ENCODE results near the gene SMAP1.

SMAP1 gene

DNA sequence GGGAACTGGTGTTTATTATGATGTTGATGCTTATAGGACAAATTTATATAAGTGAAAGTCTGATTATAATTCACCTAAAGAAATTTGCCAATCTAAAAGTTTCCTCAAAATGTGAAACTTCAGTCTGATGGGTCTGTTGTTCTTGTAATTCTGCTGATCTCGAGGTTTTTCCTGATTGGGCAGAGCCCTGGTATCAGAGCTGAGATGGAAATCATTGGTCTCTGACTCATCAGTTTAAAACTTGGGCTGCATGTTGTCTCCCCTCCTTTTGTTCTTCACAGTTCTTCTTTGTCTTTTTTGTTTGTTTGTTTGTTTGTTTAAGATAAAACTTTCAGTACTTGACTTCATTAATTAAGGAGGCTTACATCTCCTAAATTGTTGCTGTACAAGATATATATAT lies 5.9 kb downstream of the SMAP1 start:
- no peak overlapping the region for H3K4me2 ChIP-seq (ENCODE audit: low read length)
- no peaks in the 10 kb centered on the region for H3K36me3 ChIP-seq (ENCODE audit: control insufficient read depth, insufficient read depth, low read length)
- peaks cover 50% of the 10 kb centered on the region for H3K79me2 ChIP-seq
- peaks cover 20% of the 10 kb centered on the region for H3K4me1 ChIP-seq
- H3K9ac ChIP-seq = no peak overlapping the region
- no peak overlapping the region for H2AFZ ChIP-seq
- H3K27ac ChIP-seq = no peak overlapping the region
- TF ChIP-seq, protein P1, sequence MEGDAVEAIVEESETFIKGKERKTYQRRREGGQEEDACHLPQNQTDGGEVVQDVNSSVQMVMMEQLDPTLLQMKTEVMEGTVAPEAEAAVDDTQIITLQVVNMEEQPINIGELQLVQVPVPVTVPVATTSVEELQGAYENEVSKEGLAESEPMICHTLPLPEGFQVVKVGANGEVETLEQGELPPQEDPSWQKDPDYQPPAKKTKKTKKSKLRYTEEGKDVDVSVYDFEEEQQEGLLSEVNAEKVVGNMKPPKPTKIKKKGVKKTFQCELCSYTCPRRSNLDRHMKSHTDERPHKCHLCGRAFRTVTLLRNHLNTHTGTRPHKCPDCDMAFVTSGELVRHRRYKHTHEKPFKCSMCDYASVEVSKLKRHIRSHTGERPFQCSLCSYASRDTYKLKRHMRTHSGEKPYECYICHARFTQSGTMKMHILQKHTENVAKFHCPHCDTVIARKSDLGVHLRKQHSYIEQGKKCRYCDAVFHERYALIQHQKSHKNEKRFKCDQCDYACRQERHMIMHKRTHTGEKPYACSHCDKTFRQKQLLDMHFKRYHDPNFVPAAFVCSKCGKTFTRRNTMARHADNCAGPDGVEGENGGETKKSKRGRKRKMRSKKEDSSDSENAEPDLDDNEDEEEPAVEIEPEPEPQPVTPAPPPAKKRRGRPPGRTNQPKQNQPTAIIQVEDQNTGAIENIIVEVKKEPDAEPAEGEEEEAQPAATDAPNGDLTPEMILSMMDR (IDR thresholded peaks at IDR 0.05) = no peak
- H3K27me3 ChIP-seq (ENCODE audit: control insufficient read depth, insufficient read depth, low read length) = no peaks in the 10 kb centered on the region
- H3K9me3 ChIP-seq (ENCODE audit: control insufficient read depth, low read length) = no peaks in the 10 kb centered on the region
- H3K4me3 ChIP-seq (ENCODE audit: low read depth, low read length) = no peak overlapping the region

DNA sequence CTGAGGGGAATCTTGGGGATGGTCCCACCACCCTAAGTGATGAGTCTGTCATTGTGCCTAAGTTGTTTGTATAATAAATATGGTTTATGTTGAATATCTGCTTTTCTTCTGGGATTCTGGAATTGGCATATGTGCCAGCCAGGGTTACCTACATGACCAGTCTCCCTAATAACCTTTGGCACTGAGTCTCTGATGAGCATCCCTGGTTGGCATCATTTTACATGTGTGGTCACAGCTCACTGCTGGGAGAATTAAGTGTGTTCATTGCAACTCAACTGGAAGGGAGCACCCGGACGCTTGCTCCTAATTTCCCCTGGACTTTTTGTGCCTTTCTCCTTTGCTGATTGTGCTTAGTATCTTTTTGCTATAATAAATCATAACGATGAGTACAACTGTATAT lies 8.1 kb downstream of the SMAP1 start:
- Histone ChIP-seq H3K9me3 (ENCODE audit: control insufficient read depth, low read length) (no peaks in the 10 kb centered on the region), H3K27ac (no peak overlapping the region), H3K9ac (no peak overlapping the region), H3K27me3 (ENCODE audit: control insufficient read depth, insufficient read depth, low read length) (no peaks in the 10 kb centered on the region), H2AFZ (no peak overlapping the region), H3K4me3 (ENCODE audit: low read depth, low read length) (no peak overlapping the region), H3K36me3 (ENCODE audit: control insufficient read depth, insufficient read depth, low read length) (no peaks in the 10 kb centered on the region), H3K4me1 (peaks cover 20% of the 10 kb centered on the region), H3K79me2 (peaks cover 51% of the 10 kb centered on the region), H3K4me2 (ENCODE audit: low read length) (no peak overlapping the region)
- TF ChIP-seq, protein P1 (IDR thresholded peaks at IDR 0.05) = no peak

DNA sequence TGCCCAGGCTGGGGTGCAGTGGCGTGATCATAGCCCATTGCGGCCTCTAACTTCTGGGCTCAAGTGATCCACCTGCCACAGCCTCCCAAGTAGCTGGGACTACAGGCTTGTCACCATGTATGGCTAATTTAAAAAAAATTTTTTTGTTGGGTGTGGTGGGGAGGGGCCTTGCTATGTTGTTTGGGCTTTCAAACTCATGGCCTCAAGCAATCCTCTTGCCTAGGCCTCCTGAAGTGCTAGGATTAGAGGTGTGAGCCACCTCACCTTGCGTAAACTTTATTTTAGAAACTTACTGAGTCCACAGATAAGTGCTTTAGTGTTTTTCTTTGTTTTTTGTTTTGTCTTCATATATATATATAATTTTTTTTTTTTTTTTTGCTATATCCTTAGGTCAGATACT lies 9.1 kb downstream of the SMAP1 start:
- Histone ChIP-seq H2AFZ (no peak overlapping the region), H3K9ac (no peak overlapping the region), H3K4me2 (ENCODE audit: low read length) (no peak overlapping the region), H3K36me3 (ENCODE audit: control insufficient read depth, insufficient read depth, low read length) (no peaks in the 10 kb centered on the region), H3K27ac (no peak overlapping the region), H3K4me1 (peaks cover 20% of the 10 kb centered on the region), H3K9me3 (ENCODE audit: control insufficient read depth, low read length) (no peaks in the 10 kb centered on the region), H3K4me3 (ENCODE audit: low read depth, low read length) (no peak overlapping the region), H3K79me2 (peaks cover 48% of the 10 kb centered on the region), H3K27me3 (ENCODE audit: control insufficient read depth, insufficient read depth, low read length) (no peaks in the 10 kb centered on the region)
- TF ChIP-seq, protein P1 (IDR thresholded peaks at IDR 0.05) = no peak

DNA sequence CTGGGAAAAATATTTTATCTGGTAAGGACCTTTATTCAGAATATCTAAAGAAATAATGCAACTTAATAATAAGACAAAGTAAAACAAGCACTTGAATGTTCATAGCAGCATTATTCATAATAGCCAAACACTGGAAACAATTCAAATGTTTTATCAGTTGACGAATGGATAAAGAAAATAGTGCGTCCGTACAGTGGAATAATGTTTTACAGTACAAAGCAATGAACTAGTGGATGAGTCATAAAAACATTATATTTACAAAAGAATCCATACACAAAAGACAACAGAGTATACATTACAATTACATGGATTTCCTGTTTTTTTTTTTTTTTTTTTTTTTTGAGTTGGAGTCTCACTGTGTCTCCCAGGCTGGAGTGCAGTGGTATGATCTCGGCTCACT lies 12.7 kb downstream of the SMAP1 start:
- TF ChIP-seq, protein P1 (IDR thresholded peaks at IDR 0.05) = no peak
- no peak overlapping the region for H3K9ac ChIP-seq
- H3K27ac ChIP-seq = no peak overlapping the region

DNA sequence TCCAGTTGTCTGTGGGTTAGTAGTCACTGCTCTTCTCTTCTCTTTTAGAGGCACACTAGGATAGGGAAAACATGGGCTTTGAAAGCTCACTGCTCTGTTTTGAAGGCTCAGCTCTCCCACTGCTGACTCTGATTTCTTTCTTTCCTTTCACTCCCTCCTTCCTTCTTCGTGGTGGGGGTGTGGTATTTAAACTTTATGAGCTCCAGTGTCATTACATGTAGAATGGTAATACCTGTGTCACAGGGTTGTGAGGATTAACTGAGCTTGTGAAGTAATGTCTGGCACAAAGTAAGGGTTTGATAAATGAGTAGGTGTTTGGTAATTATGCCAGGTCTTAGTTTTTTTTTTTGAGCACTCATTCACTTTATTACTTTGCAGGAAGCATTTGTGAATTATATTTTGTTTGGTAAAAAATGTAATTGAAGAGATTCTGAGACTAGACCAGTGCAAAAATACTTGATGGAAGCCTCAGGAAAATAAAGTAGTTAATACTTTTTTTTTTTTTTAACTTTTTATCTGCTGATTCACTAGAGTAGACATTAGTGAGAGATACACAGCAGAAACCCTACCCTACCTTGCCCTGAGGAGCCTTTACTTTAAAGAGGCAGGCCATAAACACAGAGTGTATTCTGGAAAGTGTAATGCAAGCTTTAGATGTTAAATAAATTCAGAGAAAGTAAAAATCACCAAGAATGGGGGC lies 17.3 kb downstream of the SMAP1 start:
- Histone ChIP-seq H3K27ac (no peak overlapping the region), H3K36me3 (ENCODE audit: control insufficient read depth, insufficient read depth, low read length) (no peaks in the 10 kb centered on the region), H3K4me3 (ENCODE audit: low read depth, low read length) (no peak overlapping the region), H3K27me3 (ENCODE audit: control insufficient read depth, insufficient read depth, low read length) (no peaks in the 10 kb centered on the region), H3K9me3 (ENCODE audit: control insufficient read depth, low read length) (no peaks in the 10 kb centered on the region), H2AFZ (no peak overlapping the region), H3K9ac (no peak overlapping the region), H3K4me1 (peaks cover 5% of the 10 kb centered on the region), H3K4me2 (ENCODE audit: low read length) (no peak overlapping the region), H3K79me2 (peaks cover 24% of the 10 kb centered on the region)
- TF ChIP-seq, protein P1 (IDR thresholded peaks at IDR 0.05) = no peak

More for the DNA sequence above, 12.7 kb downstream of the SMAP1 start:
- H3K4me1 ChIP-seq = peaks cover 10% of the 10 kb centered on the region
- H3K27me3 ChIP-seq (ENCODE audit: control insufficient read depth, insufficient read depth, low read length) = no peaks in the 10 kb centered on the region
- H3K36me3 ChIP-seq (ENCODE audit: control insufficient read depth, insufficient read depth, low read length) = no peaks in the 10 kb centered on the region
- no peak overlapping the region for H3K4me3 ChIP-seq (ENCODE audit: low read depth, low read length)
- no peaks in the 10 kb centered on the region for H3K9me3 ChIP-seq (ENCODE audit: control insufficient read depth, low read length)
- H3K4me2 ChIP-seq (ENCODE audit: low read length) = no peak overlapping the region
- H2AFZ ChIP-seq = no peak overlapping the region
- H3K79me2 ChIP-seq = peaks cover 38% of the 10 kb centered on the region
